SK-N-SH treated with all-trans-retinoic acid at 6 μM for 48 hours (cell line): ENCODE measurements around the gene SLC7A9.
"Not testable (repeated sequence)": the region's sequence is repeated elsewhere in the genome, so short reads cannot be mapped to it uniquely, and the experiment has no call there.

Experiments
- ATAC-seq: fragments of 200-7000 bp; cut with Tn5 transposase; 3 replicates; pipeline ENCODE4 v1.9.1; 2020; ENCODE audit warnings: mild to moderate bottlenecking, moderate library complexity
- ARNTL ChIP-seq: fragments of 450-650 bp; formaldehyde crosslinking; IDR thresholded peaks from 2 replicates; pipeline ENCODE4 v1.5.0; 2020; ENCODE audit warnings: low read depth, mild to moderate bottlenecking, moderate library complexity, borderline replicate concordance
- BACH2 ChIP-seq: fragments of 250-450 bp; sonication (Bioruptor Pico); IDR thresholded peaks from 2 replicates; pipeline ENCODE4 v1.9.0; 2021; ENCODE audit warnings: mild to moderate bottlenecking, borderline replicate concordance
- CREB5 ChIP-seq: fragments of 250-450 bp; sonication (Bioruptor Pico); IDR thresholded peaks from 2 replicates; pipeline ENCODE4 v1.5.1; 2020; ENCODE audit warnings: low read depth, mild to moderate bottlenecking, moderate library complexity
- CSDC2 ChIP-seq: fragments of 250-450 bp; sonication (Bioruptor Pico); IDR thresholded peaks from 2 replicates; pipeline ENCODE4 v1.5.0; 2020; ENCODE audit warnings: mild to moderate bottlenecking, moderate library complexity
- CSRNP3 ChIP-seq: fragments of 250-450 bp; sonication (Bioruptor Pico); IDR thresholded peaks from 2 replicates; pipeline ENCODE4 v1.5.1; 2021; ENCODE audit warnings: mild to moderate bottlenecking, moderate library complexity
- ESRRG ChIP-seq: fragments of 250-450 bp; sonication (Bioruptor Pico); IDR thresholded peaks from 2 replicates; pipeline ENCODE4 v1.6.1; 2021; ENCODE audit warnings: mild to moderate bottlenecking
- GLIS3 ChIP-seq: fragments of 250-450 bp; sonication (Bioruptor Pico); IDR thresholded peaks from 2 replicates; pipeline ENCODE4 v1.5.0; 2020; ENCODE audit warnings: mild to moderate bottlenecking, moderate library complexity
- POU6F1 ChIP-seq: fragments of 250-450 bp; sonication (Bioruptor Pico); IDR thresholded peaks from 2 replicates; pipeline ENCODE4 v1.8.0; 2021; ENCODE audit warnings: low read depth, mild to moderate bottlenecking, moderate library complexity, borderline replicate concordance
- RARB ChIP-seq: fragments of 250-450 bp; sonication (Bioruptor Pico); IDR thresholded peaks from 2 replicates; pipeline ENCODE4 v1.8.0; 2021; ENCODE audit warnings: mild to moderate bottlenecking, moderate library complexity
- SNAI2 ChIP-seq: fragments of 250-450 bp; sonication (Bioruptor Pico); IDR thresholded peaks from 2 replicates; pipeline ENCODE4 v1.5.0; 2020; ENCODE audit warnings: mild to moderate bottlenecking, moderate library complexity
- TCF4 ChIP-seq: fragments of 250-450 bp; sonication (Bioruptor Pico); IDR thresholded peaks from 2 replicates; pipeline ENCODE4 v1.8.0; 2021; ENCODE audit warnings: mild to moderate bottlenecking, moderate library complexity, borderline replicate concordance
- TOX ChIP-seq: fragments of 250-450 bp; sonication (Bioruptor Pico); IDR thresholded peaks from 2 replicates; pipeline ENCODE4 v1.8.0; 2021; ENCODE audit warnings: mild to moderate bottlenecking, moderate library complexity, borderline replicate concordance
- TSHZ2 ChIP-seq: fragments of 250-450 bp; sonication (Bioruptor Pico); IDR thresholded peaks from 2 replicates; pipeline ENCODE4 v1.5.0; 2020; ENCODE audit warnings: mild to moderate bottlenecking, moderate library complexity
- ZC3H10 ChIP-seq: fragments of 250-450 bp; sonication (Bioruptor Pico); IDR thresholded peaks from 2 replicates; pipeline ENCODE4 v1.5.1; 2021; ENCODE audit warnings: mild to moderate bottlenecking, moderate library complexity
- ZFP30 ChIP-seq: fragments of 450-650 bp; formaldehyde crosslinking; IDR thresholded peaks from 2 replicates; pipeline ENCODE4 v1.5.0; 2022; ENCODE audit warnings: mild to moderate bottlenecking, moderate library complexity
- ZNF70 ChIP-seq: fragments of 450-650 bp; formaldehyde crosslinking; IDR thresholded peaks from 2 replicates; pipeline ENCODE4 v1.5.0; 2020; ENCODE audit warnings: mild to moderate bottlenecking, moderate library complexity
- ZNF8 ChIP-seq: fragments of 450-650 bp; formaldehyde crosslinking; IDR thresholded peaks from 2 replicates; pipeline ENCODE4 v1.5.0; 2020; ENCODE audit warnings: mild to moderate bottlenecking, moderate library complexity

Gene SLC7A9

GRCh38 chr19:32789429-32789828 is 80.1 kb downstream of the SLC7A9 start:
- TF ChIP-seq ESRRG: no peak
- no peak for TF ChIP-seq TSHZ2 (CRISPR knock-in tag)
- no peak for TF ChIP-seq ZFP30 (CRISPR knock-in tag)
- TF ChIP-seq CREB5 (CRISPR knock-in tag): no peak
- TF ChIP-seq CSRNP3 (CRISPR knock-in tag): no peak
- no peak for TF ChIP-seq TCF4 (CRISPR knock-in tag)
- TF ChIP-seq ZC3H10: no peak
- no peak for ATAC-seq

- not testable (repeated sequence) for ATAC-seq
Observed at GRCh38 chr19:32787895-32788294, 81.7 kb downstream of the SLC7A9 start.

- not testable (repeated sequence) for ATAC-seq
Observed at GRCh38 chr19:32787161-32787813, 82.3 kb downstream of the SLC7A9 start.

GRCh38 chr19:32782089-32782488 is 87.5 kb downstream of the SLC7A9 start:
- ATAC-seq: not testable (repeated sequence)

- ATAC-seq: no peak
- TF ChIP-seq ARNTL (CRISPR knock-in tag) (no peak), TSHZ2 (CRISPR knock-in tag) (no peak), CSRNP3 (CRISPR knock-in tag) (no peak), CSDC2 (CRISPR knock-in tag) (no peak), ZNF8 (CRISPR knock-in tag) (no peak), RARB (CRISPR knock-in tag) (no peak), BACH2 (no peak), TOX (no peak), ZNF70 (CRISPR knock-in tag) (no peak), POU6F1 (CRISPR knock-in tag) (no peak), GLIS3 (CRISPR knock-in tag) (no peak), TCF4 (CRISPR knock-in tag) (no peak), SNAI2 (no peak)
Observed at GRCh38 chr19:32781280-32781679, 88.3 kb downstream of the SLC7A9 start.
